ENCODE results near the gene WDFY4. TPM values are rescaled to one million over a fixed set of nuclear protein-coding genes. Genes with fewer than 3 reads are reported as not detected.

WDFY4 gene
- polyA plus RNA-seq, 4 donors, result 1.1 to 3.0 (median 2.0) TPM

GRCh38 chr10:48932831-48933664 lies 248.4 kb downstream of the WDFY4 start:
- DNase-seq (ENCODE audit: low read depth in 4 of 4, low spot score in 3 of 4), result no peak

DNA sequence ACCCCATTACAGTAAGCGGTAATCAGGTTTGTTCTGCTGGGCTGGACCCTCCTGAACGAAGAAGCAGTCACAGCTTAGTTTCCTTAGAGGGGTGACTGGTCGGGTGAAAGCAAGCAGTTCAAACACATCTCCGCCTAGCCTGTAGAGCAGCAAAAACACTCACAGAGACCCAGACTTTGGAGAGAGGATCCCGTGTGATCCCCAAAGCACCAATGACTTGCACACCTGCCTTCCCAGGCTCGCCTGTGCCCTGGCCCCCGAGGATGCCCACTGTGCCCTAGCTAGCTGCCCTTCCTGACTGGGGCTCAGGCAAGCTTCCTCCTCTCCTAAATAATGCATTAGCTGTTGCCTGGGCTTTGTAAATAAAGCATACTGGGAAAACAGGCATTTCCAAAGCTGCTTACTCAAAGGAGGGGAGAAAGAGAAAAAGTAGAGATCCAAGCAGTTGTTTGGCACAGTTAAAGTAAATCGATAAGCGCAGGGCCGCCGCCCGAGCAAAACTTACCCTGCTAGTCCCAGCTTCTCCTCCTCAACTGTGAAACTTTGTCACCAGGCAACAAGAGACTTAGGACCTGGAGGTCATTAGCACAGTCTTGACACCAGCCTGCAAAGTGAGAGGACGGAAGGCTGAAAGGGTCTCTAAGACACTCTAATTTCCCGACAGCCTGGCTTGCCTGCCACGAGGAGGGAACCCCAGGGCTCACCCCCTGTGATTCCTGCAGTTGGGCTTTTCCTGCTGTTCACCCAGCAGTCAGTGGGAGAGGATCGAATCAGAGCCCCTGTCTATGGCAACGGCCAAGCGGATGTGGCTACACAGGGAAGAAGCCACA lies 250.2 kb downstream of the WDFY4 start:
- DNase-seq (ENCODE audit: low read depth in 4 of 4, low spot score in 3 of 4), result no peak

DNA sequence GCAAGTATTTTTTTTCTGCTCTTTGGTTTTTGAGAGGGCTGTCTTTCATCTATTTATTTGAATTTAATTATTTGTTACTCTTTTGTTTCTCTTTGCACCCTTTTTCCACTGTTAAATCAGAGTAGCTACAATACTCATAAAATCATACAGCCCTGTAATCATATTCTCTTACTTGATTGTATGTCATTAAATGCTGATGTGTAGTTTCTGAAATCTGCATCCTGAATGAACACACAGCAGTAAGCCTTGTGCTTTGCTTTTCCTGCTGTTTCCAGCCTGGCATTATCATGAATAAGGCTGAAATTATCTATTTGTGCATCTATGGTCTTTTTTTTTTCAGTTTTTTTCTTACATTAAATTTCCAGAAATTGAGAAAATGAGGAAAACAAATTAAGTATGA lies 250.9 kb downstream of the WDFY4 start:
- no peak for DNase-seq (ENCODE audit: low read depth in 4 of 4, low spot score in 3 of 4)

DNA sequence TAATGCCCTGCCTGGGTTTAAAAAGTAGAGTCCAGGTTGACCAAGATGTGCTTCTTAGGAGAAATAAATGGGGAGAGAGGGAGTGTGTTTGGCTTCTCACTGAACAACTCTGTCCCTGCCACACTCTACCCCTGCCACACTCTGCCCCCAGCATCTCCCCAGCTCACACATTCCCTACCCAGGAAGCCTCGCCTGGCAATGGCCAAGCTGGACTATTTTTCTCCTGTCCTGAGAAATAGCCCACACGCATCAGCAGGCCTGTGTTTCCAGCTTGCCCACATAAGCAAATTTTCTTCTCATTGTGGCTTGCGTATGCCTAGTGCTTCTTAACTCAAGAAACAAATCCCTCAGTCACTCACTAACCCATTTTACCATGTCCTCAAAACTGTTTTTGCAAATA lies 253.1 kb downstream of the WDFY4 start:
- DNase-seq (ENCODE audit: low read depth in 4 of 4, low spot score in 3 of 4), result no peak

GRCh38 chr10:48938281-48938680 lies 253.6 kb downstream of the WDFY4 start:
- DNase-seq (ENCODE audit: low read depth in 4 of 4, low spot score in 3 of 4), result no peak

DNA sequence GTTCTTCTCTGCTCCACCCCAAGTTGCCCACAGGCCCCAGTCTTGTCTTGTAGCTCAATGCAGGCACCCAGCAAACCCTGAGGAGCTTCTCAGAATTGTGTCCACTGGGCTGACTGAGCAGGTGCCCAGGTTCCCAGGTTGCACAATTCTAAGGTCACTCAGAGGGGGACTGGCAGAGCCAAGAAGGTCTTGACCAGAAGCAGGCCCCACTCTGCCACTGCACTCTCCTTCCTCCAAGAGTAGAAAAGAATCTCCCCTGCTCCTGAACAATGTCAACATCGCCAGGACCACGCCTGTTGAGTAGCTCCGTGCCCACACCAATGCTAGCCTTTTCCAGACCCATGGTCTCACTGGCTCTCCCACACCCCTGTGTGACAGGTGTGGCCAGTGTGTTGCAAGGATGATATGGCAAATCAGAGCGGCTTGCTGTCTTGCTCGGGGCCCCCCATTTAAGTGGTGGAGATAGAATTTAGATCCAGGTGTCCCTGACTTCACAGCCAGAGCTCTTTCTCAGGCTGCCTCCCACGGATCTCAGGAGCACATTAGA lies 254.4 kb downstream of the WDFY4 start:
- no peak for DNase-seq (ENCODE audit: low read depth in 4 of 4, low spot score in 3 of 4)

GRCh38 chr10:48939790-48940325 lies 255.2 kb downstream of the WDFY4 start, which contains the start of gene LRRC18:
LRRC18 (minus strand) TSS chr10:48939840; CDS start chr10:48914155, 25,685 bp downstream.
- DNase-seq (ENCODE audit: low read depth in 4 of 4, low spot score in 3 of 4), result no peak

GRCh38 chr10:48940372-48940771 lies 255.7 kb downstream of the WDFY4 start:
- no peak for DNase-seq (ENCODE audit: low read depth in 4 of 4, low spot score in 3 of 4)

- DNase-seq (ENCODE audit: low read depth in 4 of 4, low spot score in 3 of 4), result no peak
Observed at GRCh38 chr10:48940958-48941357, 256.3 kb downstream of the WDFY4 start.

DNA sequence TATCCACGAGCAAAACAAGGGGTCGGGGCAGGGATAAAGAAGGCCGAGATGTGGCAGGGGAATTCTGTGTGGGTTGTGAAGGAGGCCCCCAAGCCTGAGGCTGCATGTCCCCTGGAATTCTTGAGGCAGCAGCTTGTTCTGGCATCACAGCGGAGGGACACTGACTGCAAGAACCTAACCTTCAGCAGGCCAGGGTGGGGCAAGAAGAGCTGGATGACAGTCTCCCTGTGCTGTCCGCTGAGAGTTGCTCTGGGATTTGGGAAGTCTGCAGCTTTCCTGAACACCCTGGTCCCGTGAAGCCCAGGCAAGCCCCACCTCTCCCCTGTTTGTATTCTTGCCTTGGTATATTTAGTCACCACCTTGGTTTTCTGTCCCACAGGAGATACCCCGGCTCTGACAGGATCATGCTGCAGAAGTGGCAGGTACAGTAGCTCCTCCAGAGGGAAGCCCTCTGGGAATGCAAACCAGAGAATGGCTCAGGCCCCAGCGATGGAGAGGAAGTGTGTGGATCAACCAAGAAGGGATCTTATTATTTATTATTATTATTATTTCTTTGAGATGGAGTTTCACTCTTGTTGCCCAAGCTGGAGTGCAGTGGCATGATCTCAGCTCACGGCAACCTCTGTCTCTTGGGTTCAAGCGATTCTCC lies 256.9 kb downstream of the WDFY4 start:
- no peak for DNase-seq (ENCODE audit: low read depth in 4 of 4, low spot score in 3 of 4)

- DNase-seq (ENCODE audit: low read depth in 4 of 4, low spot score in 3 of 4), result no peak
Observed at GRCh38 chr10:48943096-48943495, 258.4 kb downstream of the WDFY4 start.

- no peak for DNase-seq (ENCODE audit: low read depth in 4 of 4, low spot score in 3 of 4)
Observed at GRCh38 chr10:48944171-48944570, 259.5 kb downstream of the WDFY4 start.

- no peak for DNase-seq (ENCODE audit: low read depth in 4 of 4, low spot score in 3 of 4)
Observed at GRCh38 chr10:48945441-48946130, 260.9 kb downstream of the WDFY4 start.

- DNase-seq (ENCODE audit: low read depth in 4 of 4, low spot score in 3 of 4), result no peak
Observed at GRCh38 chr10:48946332-48946731, 261.7 kb downstream of the WDFY4 start.

DNA sequence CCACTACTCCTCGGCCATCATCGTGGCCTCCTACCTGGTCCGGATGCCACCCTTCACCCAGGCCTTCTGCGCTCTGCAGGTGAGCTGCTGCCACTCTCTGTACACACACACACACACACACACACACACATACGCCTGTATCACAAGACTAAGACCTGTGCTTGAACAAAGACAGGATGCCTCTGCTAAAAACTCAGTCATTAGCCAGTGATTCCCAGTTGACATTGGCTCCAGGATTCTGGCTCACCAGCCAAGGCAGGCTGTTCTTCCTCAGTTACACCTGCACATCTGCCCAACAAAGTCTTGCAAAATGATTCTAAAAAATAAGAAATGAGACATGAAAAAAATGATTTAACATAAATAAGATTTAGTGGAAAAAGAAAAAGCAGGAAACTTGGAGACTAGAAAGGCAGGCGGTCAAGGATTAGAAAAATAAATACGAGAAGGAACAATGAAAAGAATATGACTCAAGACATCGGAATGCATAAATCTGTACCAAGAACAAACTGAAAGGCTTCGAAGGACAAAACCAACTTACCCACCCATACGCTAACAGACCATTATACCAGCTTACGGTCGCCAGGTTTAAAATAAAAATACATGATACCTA lies 262.3 kb downstream of the WDFY4 start:
- DNase-seq (ENCODE audit: low read depth in 4 of 4, low spot score in 3 of 4), result no peak

- DNase-seq (ENCODE audit: low read depth in 4 of 4, low spot score in 3 of 4), result no peak
Observed at GRCh38 chr10:48947690-48948469, 263.2 kb downstream of the WDFY4 start.

DNA sequence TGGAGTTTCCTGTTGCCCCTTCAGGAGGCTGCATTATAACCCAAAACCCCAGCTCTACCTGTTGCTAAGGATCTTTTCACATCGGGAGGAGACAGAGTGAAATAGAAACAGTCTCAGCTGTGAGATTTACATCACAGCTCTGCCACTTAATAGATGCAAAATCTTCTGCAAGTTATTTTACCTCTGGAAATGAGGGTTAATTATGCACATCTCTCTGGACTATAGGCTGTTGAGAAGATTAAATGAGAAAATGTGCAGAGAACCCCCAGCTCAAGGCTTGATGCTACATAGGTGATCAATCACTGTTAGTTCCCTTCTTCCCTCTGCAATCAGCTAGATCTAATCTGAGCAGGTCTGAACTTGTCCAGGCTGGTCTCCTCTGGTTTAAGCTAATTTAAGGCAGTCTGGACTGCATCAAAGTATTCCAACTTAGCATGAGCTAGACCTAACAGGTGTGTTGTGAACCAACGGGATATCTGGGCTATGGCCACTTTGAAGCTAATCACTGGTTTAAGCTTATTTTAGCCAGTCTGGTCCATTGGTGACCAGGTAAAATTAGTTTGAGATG lies 263.9 kb downstream of the WDFY4 start:
- DNase-seq (ENCODE audit: low read depth in 4 of 4, low spot score in 3 of 4), result no peak

DNA sequence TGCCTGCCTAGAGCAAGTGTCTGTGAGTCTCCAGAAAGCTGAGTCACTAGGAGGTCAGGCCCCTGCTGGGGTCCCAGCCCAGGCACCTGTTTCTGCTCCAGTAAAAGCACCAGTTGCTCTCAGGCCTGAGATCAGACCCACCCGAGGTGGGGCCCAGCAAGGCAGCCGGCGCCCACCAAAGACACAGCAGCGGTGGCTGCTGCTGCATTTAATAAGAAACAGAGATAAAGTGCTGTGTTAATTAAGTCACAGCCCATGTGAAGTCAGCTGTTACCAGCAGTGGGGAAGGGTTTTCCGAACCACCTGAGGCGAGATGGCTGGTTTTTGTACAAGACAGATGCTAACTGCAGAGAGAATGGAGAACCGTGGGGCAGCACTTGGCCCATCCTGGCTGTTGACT lies 267.0 kb downstream of the WDFY4 start:
- no peak for DNase-seq (ENCODE audit: low read depth in 4 of 4, low spot score in 3 of 4)
